ENCODE results near the gene SRSF1.

- no peak for TF ChIP-seq FOS (IDR thresholded peaks at IDR 0.05; ENCODE audit: low read depth, low read length)
- no peak for TF ChIP-seq MAZ (IDR thresholded peaks at IDR 0.05; ENCODE audit: borderline replicate concordance, low read depth, low read length)
- TF ChIP-seq CTCF (conservative IDR thresholded peaks at IDR 0.05; ENCODE audit: low read depth, low read length) = no peak
- no peak; the same call in 1 of the 2 replicates for TF ChIP-seq POLR2A (IDR thresholded peaks at IDR 0.05; ENCODE audit: low read depth, low read length)
- TF ChIP-seq RFX5 (IDR thresholded peaks at IDR 0.05; ENCODE audit: low read depth, low read length) = no peak
Observed at GRCh38 chr17:58002154-58002948, 4.7 kb downstream of the SRSF1 start.

All from IMR-90 (cell line).